Vagina (tissue), 2 donors: ENCODE data around the gene IL17A. TPM values are rescaled to one million over a fixed set of nuclear protein-coding genes. Genes with fewer than 3 reads are reported as not detected.

ENCODE experiments used
- DNase-seq, 2 donors: peaks; one replicate each; pipeline ENCODE4 v3.0.0-alpha.2; 2017; ENCODE audit errors: extremely low spot score in 2 of 2
- H3K27ac ChIP-seq: fragments of 200-600 bp; sonication (generic); one replicate; pipeline ENCODE4 v1.5.1; 2019
- H3K27me3 ChIP-seq: fragments of 200-600 bp; sonication (generic); one replicate; pipeline ENCODE4 v1.5.1; 2019
- H3K36me3 ChIP-seq, 2 donors: fragments of 200-600 bp; sonication (generic); one replicate each; pipeline ENCODE4 v1.5.1; 2017 to 2019
- H3K4me1 ChIP-seq: fragments of 200-600 bp; sonication (generic); one replicate; pipeline ENCODE4 v1.5.1; 2019
- H3K4me3 ChIP-seq, 2 donors: fragments of 200-600 bp; sonication (generic); 1 replicate in 1 of 2; 2 replicates in 1 of 2; pipeline ENCODE4 v1.5.1; 2016 to 2019
- H3K9me3 ChIP-seq: fragments of 200-600 bp; sonication (generic); one replicate; pipeline ENCODE4 v1.5.1; 2019
- POLR2A ChIP-seq, 2 donors: fragments of 450-650 bp; IDR thresholded peaks; one replicate each; pipeline ENCODE4 v1.6.1; 2017; ENCODE audit warnings: antibody characterized with exemption in 2 of 2, mild to moderate bottlenecking in 2 of 2, moderate library complexity in 2 of 2
- POLR2AphosphoS5 ChIP-seq, 2 donors: sonication (generic); formaldehyde crosslinking; IDR thresholded peaks; one replicate each; pipeline ENCODE4 v1.9.0; 2017; ENCODE audit warnings: antibody characterized with exemption in 2 of 2, mild to moderate bottlenecking in 2 of 2, low read depth in 1 of 2; ENCODE audit not compliant: insufficient read depth in 1 of 2
- intact Hi-C: fragments of 100-400 bp; cut with DNase I; formaldehyde crosslinking; loops from one replicate; pipeline ENCODE4 v1.15.1; 2023
- total RNA-seq: library from RNA; depleted of rRNA; stranded (reverse); fragments of >200 nt; gene quantifications from one replicate; pipeline ENCODE4 v1.2.3, GENCODE V29; 2016
- TF ChIP-seq, protein P1 (sequence below), 3 experiments: fragments of 450-650 bp in 2 of 3; fragments of 200-600 bp in 1 of 3; sonication (generic) in 1 of 3; IDR thresholded peaks; one replicate each; pipeline ENCODE4 v1.5.1; 2017 to 2019; ENCODE audit warnings: antibody characterized with exemption in 3 of 3, mild to moderate bottlenecking in 2 of 3, moderate library complexity in 2 of 3

Gene IL17A
- total RNA-seq, 1 donor from 2014 or later: not detected

DNA sequence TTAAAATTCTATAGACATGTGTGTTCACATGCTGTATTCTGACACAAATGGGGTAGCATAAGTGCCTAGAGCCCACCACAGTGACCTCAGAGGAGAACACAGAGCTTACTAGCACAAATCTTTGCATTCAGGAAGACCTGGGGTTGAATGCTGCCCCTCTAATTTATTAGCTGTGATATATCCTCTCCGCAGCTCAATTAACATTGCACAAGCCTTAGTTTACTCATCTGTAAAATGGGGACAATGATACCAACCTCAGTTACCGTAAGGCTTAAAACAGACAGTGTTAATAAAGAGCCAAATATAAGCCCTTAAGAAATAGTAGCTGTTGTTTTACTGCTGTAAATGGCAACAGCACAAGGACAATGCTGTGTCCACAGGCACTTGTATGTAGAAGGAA is 36.2 kb upstream of the IL17A start:
- intact Hi-C loops: no loop called here
- H3K4me3 ChIP-seq: no peak overlapping the region
- TF ChIP-seq POLR2A (IDR thresholded peaks at IDR 0.05): no peak

GRCh38 chr6:52152070-52152423 is 34.1 kb upstream of the IL17A start:
- no peaks in the 10 kb centered on the region for H3K4me1 ChIP-seq
- no peak overlapping the region for H3K4me3 ChIP-seq
- H3K36me3 ChIP-seq: no peaks in the 10 kb centered on the region
- H3K27ac ChIP-seq: no peak overlapping the region
- DNase-seq: no peak
- H3K9me3 ChIP-seq: no peaks in the 10 kb centered on the region
- TF ChIP-seq, protein P1, sequence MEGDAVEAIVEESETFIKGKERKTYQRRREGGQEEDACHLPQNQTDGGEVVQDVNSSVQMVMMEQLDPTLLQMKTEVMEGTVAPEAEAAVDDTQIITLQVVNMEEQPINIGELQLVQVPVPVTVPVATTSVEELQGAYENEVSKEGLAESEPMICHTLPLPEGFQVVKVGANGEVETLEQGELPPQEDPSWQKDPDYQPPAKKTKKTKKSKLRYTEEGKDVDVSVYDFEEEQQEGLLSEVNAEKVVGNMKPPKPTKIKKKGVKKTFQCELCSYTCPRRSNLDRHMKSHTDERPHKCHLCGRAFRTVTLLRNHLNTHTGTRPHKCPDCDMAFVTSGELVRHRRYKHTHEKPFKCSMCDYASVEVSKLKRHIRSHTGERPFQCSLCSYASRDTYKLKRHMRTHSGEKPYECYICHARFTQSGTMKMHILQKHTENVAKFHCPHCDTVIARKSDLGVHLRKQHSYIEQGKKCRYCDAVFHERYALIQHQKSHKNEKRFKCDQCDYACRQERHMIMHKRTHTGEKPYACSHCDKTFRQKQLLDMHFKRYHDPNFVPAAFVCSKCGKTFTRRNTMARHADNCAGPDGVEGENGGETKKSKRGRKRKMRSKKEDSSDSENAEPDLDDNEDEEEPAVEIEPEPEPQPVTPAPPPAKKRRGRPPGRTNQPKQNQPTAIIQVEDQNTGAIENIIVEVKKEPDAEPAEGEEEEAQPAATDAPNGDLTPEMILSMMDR (IDR thresholded peaks at IDR 0.05): no peak
- TF ChIP-seq POLR2AphosphoS5 (IDR thresholded peaks at IDR 0.05; ENCODE audit: insufficient read depth in 1 of 2, low read depth in 1 of 2) (no peak), POLR2A (IDR thresholded peaks at IDR 0.05) (no peak)
- H3K27me3 ChIP-seq: no peaks in the 10 kb centered on the region
- intact Hi-C loops: no loop called here

More for the DNA sequence above, 36.2 kb upstream of the IL17A start:
- no peaks in the 10 kb centered on the region for H3K36me3 ChIP-seq
- H3K9me3 ChIP-seq: no peaks in the 10 kb centered on the region
- H3K4me1 ChIP-seq: no peaks in the 10 kb centered on the region
- H3K27me3 ChIP-seq: no peaks in the 10 kb centered on the region
- no peak for DNase-seq
- H3K27ac ChIP-seq: no peak overlapping the region

DNA sequence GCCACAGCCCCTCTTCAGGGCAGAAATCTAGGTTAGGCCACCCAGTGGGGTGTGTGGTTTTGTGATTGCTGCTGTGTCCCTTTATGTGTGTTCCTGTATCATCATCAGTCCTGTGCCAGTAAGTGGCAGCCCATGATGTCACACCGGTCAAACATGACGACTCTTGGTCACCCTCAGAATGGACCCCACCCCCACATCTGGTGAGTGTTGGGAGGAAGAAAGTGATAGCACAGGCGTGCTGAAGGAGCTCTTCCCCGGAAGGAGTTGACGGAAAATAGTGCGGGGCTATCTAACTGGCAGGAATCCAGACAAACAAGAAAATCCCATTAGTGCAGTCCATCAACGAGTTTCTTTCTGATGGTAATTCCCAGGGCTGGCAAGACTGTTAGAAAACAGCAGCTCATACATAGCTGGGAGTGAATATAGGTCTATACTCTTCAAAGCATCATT is 33.4 kb upstream of the IL17A start:
- Histone ChIP-seq H3K27ac (no peak overlapping the region), H3K9me3 (no peaks in the 10 kb centered on the region), H3K27me3 (no peaks in the 10 kb centered on the region), H3K4me1 (no peaks in the 10 kb centered on the region), H3K4me3 (no peak overlapping the region), H3K36me3 (no peaks in the 10 kb centered on the region)
- TF ChIP-seq POLR2A (IDR thresholded peaks at IDR 0.05): no peak
- TF ChIP-seq, protein P1 (IDR thresholded peaks at IDR 0.05): no peak
- no peak for TF ChIP-seq POLR2AphosphoS5 (IDR thresholded peaks at IDR 0.05; ENCODE audit: insufficient read depth in 1 of 2, low read depth in 1 of 2)
- intact Hi-C loops: no loop called here
- no peak for DNase-seq

DNA sequence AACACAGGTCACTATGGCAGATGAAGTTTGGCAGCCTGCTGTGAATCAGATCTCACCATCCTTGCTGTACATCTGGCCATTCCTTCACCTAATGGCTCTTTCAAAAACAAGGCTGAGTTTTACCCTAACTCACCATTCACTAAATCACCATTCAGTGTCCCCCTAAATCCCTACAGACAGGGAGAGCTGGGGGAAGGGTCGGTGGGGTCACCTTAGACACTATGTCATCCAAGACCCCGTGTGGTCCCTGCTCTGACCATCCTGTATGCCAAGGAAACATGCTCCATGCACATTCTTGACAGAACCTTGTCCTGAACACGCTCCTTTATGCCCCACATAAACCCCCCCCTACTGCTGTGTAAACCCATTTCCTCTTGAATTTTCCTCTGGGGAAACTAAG is 31.8 kb upstream of the IL17A start:
- intact Hi-C loops: no loop called here
- Histone ChIP-seq H3K27me3 (no peaks in the 10 kb centered on the region), H3K9me3 (no peaks in the 10 kb centered on the region), H3K27ac (no peak overlapping the region), H3K4me1 (no peaks in the 10 kb centered on the region), H3K4me3 (no peak overlapping the region), H3K36me3 (no peaks in the 10 kb centered on the region)
- no peak for TF ChIP-seq POLR2A (IDR thresholded peaks at IDR 0.05)
- TF ChIP-seq, protein P1 (IDR thresholded peaks at IDR 0.05): no peak
- no peak for DNase-seq

- H3K4me3 ChIP-seq: no peak overlapping the region
- H3K9me3 ChIP-seq: no peaks in the 10 kb centered on the region
- no peak for DNase-seq
- no peaks in the 10 kb centered on the region for H3K36me3 ChIP-seq
- H3K27ac ChIP-seq: no peak overlapping the region
- H3K4me1 ChIP-seq: no peaks in the 10 kb centered on the region
- intact Hi-C loops: no loop called here
- no peak for TF ChIP-seq POLR2A (IDR thresholded peaks at IDR 0.05)
- H3K27me3 ChIP-seq: no peaks in the 10 kb centered on the region
Observed at GRCh38 chr6:52155791-52156576, 30.2 kb upstream of the IL17A start.

GRCh38 chr6:52157301-52157941 is 28.8 kb upstream of the IL17A start:
- Histone ChIP-seq H3K36me3 (no peaks in the 10 kb centered on the region), H3K4me1 (no peaks in the 10 kb centered on the region), H3K27me3 (no peaks in the 10 kb centered on the region), H3K9me3 (no peaks in the 10 kb centered on the region), H3K4me3 (no peak overlapping the region), H3K27ac (no peak overlapping the region)
- DNase-seq: no peak
- intact Hi-C loops: no loop called here
- TF ChIP-seq, protein P1 (IDR thresholded peaks at IDR 0.05): no peak
